Measurements from ENCODE around the gene MBD2. TPM values are rescaled to one million over a fixed set of nuclear protein-coding genes. Genes with fewer than 3 reads are reported as not detected.

Gene MBD2
- polyA plus RNA-seq, 1 donor (not counting 4 experiments of a cell fraction or from before 2014, with no cell fraction given), result 212 TPM

- Histone ChIP-seq H3K27ac (ENCODE audit: control insufficient read depth, insufficient read depth, low read length) (peak overlapping the region; percentile 89), H3K4me1 (ENCODE audit: control insufficient read depth, extremely low read depth, insufficient read depth, low read length) (peaks cover 8% of the 10 kb centered on the region), H3K79me2 (ENCODE audit: control insufficient read depth, insufficient read depth, low read length) (no peaks in the 10 kb centered on the region), H3K9me3 (ENCODE audit: control insufficient read depth, low read depth, low read length) (no peaks in the 10 kb centered on the region), H3K27me3 (ENCODE audit: control insufficient read depth, extremely low read depth, insufficient read depth, low read length) (no peaks in the 10 kb centered on the region), H3K9me1 (ENCODE audit: control insufficient read depth, extremely low read depth, insufficient read depth, low read length) (no peaks in the 10 kb centered on the region), H3K4me2 (ENCODE audit: control insufficient read depth, extremely low read depth, insufficient read depth, low read depth, low read length) (peak overlapping the region; percentile 78), H2AFZ (ENCODE audit: control insufficient read depth, low read length) (peak overlapping the region; percentile 81), H3K36me3 (ENCODE audit: control insufficient read depth in 2 of 2, extremely low read depth in 1 of 2, insufficient read depth in 2 of 2, low read length in 2 of 2) (no peaks in the 10 kb centered on the region), H4K20me1 (ENCODE audit: control insufficient read depth, extremely low read depth, insufficient read depth, low read length) (no peaks in the 10 kb centered on the region), H3K9ac (ENCODE audit: control insufficient read depth, extremely low read depth, insufficient read depth, low read length) (peak overlapping the region; percentile 85), H3K4me3 (ENCODE audit: control insufficient read depth in 2 of 3, extremely low read depth in 1 of 3, insufficient read depth in 2 of 3, low read depth in 1 of 3, low read length in 3 of 3) (peak overlapping the region; percentile 64 to 70 (median 67))
- DNase-seq (ENCODE audit: low read depth, low spot score) (no peak), FAIRE-seq (no peak)
- TF ChIP-seq CTCF (optimal IDR thresholded peaks at IDR 0.05 in 1 of 3, IDR thresholded peaks at IDR 0.05 in 1 of 3, conservative IDR thresholded peaks at IDR 0.05 in 1 of 3; ENCODE audit: extremely low read depth in 1 of 3, insufficient read depth in 2 of 3, low read length in 3 of 3) (no peak), EZH2 (IDR thresholded peaks at IDR 0.05; ENCODE audit: low read length) (no peak)
- dilution Hi-C loops (cut with MboI; ENCODE audit: extremely low pct_ligation_motif_present, low sequenced_read_pairs), result no loop called here
These were observed 44.3 kb upstream of the MBD2 start for GRCh38 chr18:54268751-54269150.

DNA sequence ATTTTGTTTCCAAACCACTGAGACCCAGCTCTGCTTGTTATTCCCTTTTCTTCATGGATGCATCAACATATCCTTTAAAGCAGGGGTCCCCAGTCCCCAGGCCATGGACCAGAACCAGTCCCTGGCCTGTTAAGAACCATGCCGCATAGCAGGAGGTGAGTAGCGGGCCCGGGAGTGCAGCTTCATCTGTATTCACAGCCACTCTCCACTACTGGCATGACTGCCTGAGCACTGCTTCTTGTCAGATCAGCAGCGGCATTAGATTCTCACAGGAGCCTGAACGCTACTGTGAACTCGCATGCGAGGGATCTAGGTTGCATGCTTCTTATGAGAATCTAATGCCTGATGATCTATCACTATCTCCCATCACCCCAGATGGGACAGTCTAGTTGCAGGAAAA lies 43.2 kb upstream of the MBD2 start:
- FAIRE-seq, result no peak
- dilution Hi-C loops (cut with MboI; ENCODE audit: extremely low pct_ligation_motif_present, low sequenced_read_pairs), result no loop called here
- H3K27ac ChIP-seq (ENCODE audit: control insufficient read depth, insufficient read depth, low read length), result no peak overlapping the region
- H3K36me3 ChIP-seq (ENCODE audit: control insufficient read depth in 2 of 2, extremely low read depth in 1 of 2, insufficient read depth in 2 of 2, low read length in 2 of 2), result no peaks in the 10 kb centered on the region
- H3K4me3 ChIP-seq (ENCODE audit: control insufficient read depth in 2 of 3, extremely low read depth in 1 of 3, insufficient read depth in 2 of 3, low read depth in 1 of 3, low read length in 3 of 3), result no peak overlapping the region
- no peaks in the 10 kb centered on the region for H4K20me1 ChIP-seq (ENCODE audit: control insufficient read depth, extremely low read depth, insufficient read depth, low read length)
- no peak overlapping the region for H3K9ac ChIP-seq (ENCODE audit: control insufficient read depth, extremely low read depth, insufficient read depth, low read length)
- no peaks in the 10 kb centered on the region for H3K79me2 ChIP-seq (ENCODE audit: control insufficient read depth, insufficient read depth, low read length)
- H3K4me1 ChIP-seq (ENCODE audit: control insufficient read depth, extremely low read depth, insufficient read depth, low read length), result peaks cover 8% of the 10 kb centered on the region
- no peaks in the 10 kb centered on the region for H3K9me3 ChIP-seq (ENCODE audit: control insufficient read depth, low read depth, low read length)
- no peaks in the 10 kb centered on the region for H3K27me3 ChIP-seq (ENCODE audit: control insufficient read depth, extremely low read depth, insufficient read depth, low read length)
- no peak overlapping the region for H2AFZ ChIP-seq (ENCODE audit: control insufficient read depth, low read length)
- TF ChIP-seq EZH2 (IDR thresholded peaks at IDR 0.05; ENCODE audit: low read length) (no peak), CTCF (optimal IDR thresholded peaks at IDR 0.05 in 1 of 3, IDR thresholded peaks at IDR 0.05 in 1 of 3, conservative IDR thresholded peaks at IDR 0.05 in 1 of 3; ENCODE audit: extremely low read depth in 1 of 3, insufficient read depth in 2 of 3, low read length in 3 of 3) (no peak)
- H3K9me1 ChIP-seq (ENCODE audit: control insufficient read depth, extremely low read depth, insufficient read depth, low read length), result no peaks in the 10 kb centered on the region
- H3K4me2 ChIP-seq (ENCODE audit: control insufficient read depth, extremely low read depth, insufficient read depth, low read depth, low read length), result no peak overlapping the region
- no peak for DNase-seq (ENCODE audit: low read depth, low spot score)

Data from keratinocyte (primary cell).